Testis (tissue), 2 donors: ENCODE measurements around the gene TLR4.

Source experiments
- CTCF ChIP-seq, 3 experiments: fragments of 450-650 bp in 2 of 3; fragments of 200-600 bp in 1 of 3; sonication (generic) in 1 of 3; IDR thresholded peaks; one replicate each; pipeline ENCODE4 v1.5.1; 2016 to 2019; ENCODE audit warnings: antibody characterized with exemption in 3 of 3, mild to moderate bottlenecking in 2 of 3, moderate library complexity in 1 of 3
- POLR2A ChIP-seq: fragments of 450-650 bp; IDR thresholded peaks from one replicate; pipeline ENCODE4 v1.6.1; 2017; ENCODE audit warnings: antibody characterized with exemption, mild to moderate bottlenecking, moderate library complexity

DNA sequence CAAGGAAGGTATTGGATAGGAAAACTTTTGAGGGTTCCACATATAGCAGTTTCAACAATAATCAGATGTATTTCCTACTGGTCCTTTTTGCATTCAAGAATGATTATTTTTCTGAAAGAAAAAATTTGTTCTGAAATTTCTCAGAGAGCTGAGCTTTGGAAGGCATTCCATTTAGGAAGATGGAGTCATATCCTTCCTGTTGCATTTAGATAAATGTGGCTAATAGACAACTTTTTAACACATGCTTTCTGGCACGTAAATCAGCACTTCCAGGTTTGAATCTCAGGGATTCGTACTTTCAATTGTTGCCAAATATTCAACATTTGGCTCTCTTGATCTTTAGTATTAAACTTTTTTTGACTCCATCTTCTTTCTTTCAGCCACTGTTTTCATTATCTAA, 24.8 kb upstream of the TLR4 start:
- no peak for TF ChIP-seq POLR2A
- TF ChIP-seq CTCF (IDR thresholded peaks at IDR 0.05): no peak
